Lung (tissue), 12 donors: ENCODE data around the gene DZIP3. TPM values are rescaled to one million over a fixed set of nuclear protein-coding genes. Genes with fewer than 3 reads are reported as not detected.

Source experiments
- ATAC-seq: fragments of 200-7000 bp; cut with Tn5 transposase; one replicate; pipeline ENCODE4 v1.9.1; 2020; ENCODE audit warnings: moderate number of reproducible peaks; ENCODE audit not compliant: insufficient read depth, low FRiP score
- DNase-seq, 3 donors: peaks; one replicate each; pipeline ENCODE4 v3.0.0-alpha.2; 2013 to 2017
- H3K27ac ChIP-seq, 2 donors: one replicate each; pipeline ENCODE4 v1.5.1; 2013; ENCODE audit warnings: mild to moderate bottlenecking in 2 of 2, moderate library complexity in 2 of 2, control low read depth in 1 of 2, inconsistent platforms in 1 of 2, low read depth in 1 of 2, low read length in 1 of 2
- H3K27me3 ChIP-seq, 3 donors: one replicate each; pipeline ENCODE4 v1.5.1; 2013; ENCODE audit warnings: low read length in 2 of 3; ENCODE audit not compliant: control insufficient read depth in 3 of 3, insufficient read depth in 3 of 3
- H3K36me3 ChIP-seq, 4 donors: one replicate each; pipeline ENCODE4 v1.5.1; 2013; ENCODE audit warnings: low read length in 4 of 4, mild to moderate bottlenecking in 1 of 4, moderate library complexity in 1 of 4; ENCODE audit not compliant: control insufficient read depth in 4 of 4, insufficient read depth in 4 of 4
- H3K4me1 ChIP-seq, 5 donors: one replicate each; pipeline ENCODE4 v1.5.1; 2013; ENCODE audit warnings: low read length in 5 of 5, mild to moderate bottlenecking in 2 of 5, moderate library complexity in 1 of 5; ENCODE audit not compliant: control insufficient read depth in 5 of 5, insufficient read depth in 5 of 5
- H3K4me3 ChIP-seq: one replicate; pipeline ENCODE4 v1.5.1; 2013; ENCODE audit warnings: mild to moderate bottlenecking, control low read depth, moderate library complexity
- H3K9ac ChIP-seq, 2 donors: one replicate each; pipeline ENCODE4 v1.5.1; 2013; ENCODE audit warnings: low read length in 2 of 2, control low read depth in 1 of 2; ENCODE audit not compliant: insufficient read depth in 1 of 2
- H3K9me3 ChIP-seq, 4 donors: one replicate each; pipeline ENCODE4 v1.5.1; 2013; ENCODE audit warnings: low read length in 3 of 4, mild to moderate bottlenecking in 1 of 4, moderate library complexity in 1 of 4; ENCODE audit not compliant: control insufficient read depth in 4 of 4, insufficient read depth in 3 of 4
- CTCF ChIP-seq: IDR thresholded peaks from 2 replicates; pipeline ENCODE4 v1.5.1; 2012; ENCODE audit warnings: mild to moderate bottlenecking; ENCODE audit errors: control extremely low read depth, extremely low read depth
- WGBS, 2 donors: extraction: QIAGEN DNeasy Blood & Tissue Kit; methylation state at CpG; one replicate each; pipeline ENCODE4 v1.1.7; 2013; 5-methylcytosine and 5-hydroxymethylcytosine counted together
- polyA plus RNA-seq, 2 donors: library from polyadenylated mRNA; stranded (reverse); fragments of 200-250 nt; gene quantifications; one replicate each; pipeline ENCODE4 v1.2.1, GENCODE V29; 2013
- total RNA-seq, 2 donors: library from RNA; depleted of rRNA in 1 of 2; stranded (reverse); fragments of >200 nt in 1 of 2; gene quantifications; one replicate each; pipeline ENCODE4 v1.2.1, GENCODE V29; 2014 to 2021
- donor health status: control.
- donor health status: control.
- donor health status: Bipolar disorder and iron deficiency.
- donor health status: healthy.
- donor health status: DM: yes; HTN: yes; CAD: no.

The DZIP3 gene
- total and polyA plus RNA-seq, 4 donors, result 3.8 to 44.1 (median 13.0) TPM

- Histone ChIP-seq H3K36me3 (peaks cover 0 to 8% (median 2%) of the 10 kb centered on the region in 4 donors), H3K4me1 (no peaks in the 10 kb centered on the region), H3K9me3 (peaks cover 0 to 3% (median 0%) of the 10 kb centered on the region in 4 donors), H3K9ac (no peak overlapping the region), H3K4me3 (no peak overlapping the region), H3K27me3 (no peaks in the 10 kb centered on the region), H3K27ac (no peak overlapping the region)
- no peak for TF ChIP-seq CTCF
- 96% methylated on average over 1 of the region's 1 CpG for WGBS, 2 donors
- no peak for ATAC-seq
- DNase-seq, result peak in 1 of 3 donors; percentile 0
These were observed 74.7 kb downstream of the DZIP3 start for GRCh38 chr3:108664266-108664665.

GRCh38 chr3:108667312-108667711 is 77.8 kb downstream of the DZIP3 start:
- 0% methylated on average over 1 of the region's 1 CpG for WGBS, 2 donors
- Histone ChIP-seq H3K4me1 (no peaks in the 10 kb centered on the region), H3K27me3 (no peaks in the 10 kb centered on the region), H3K36me3 (peaks cover 0 to 8% (median 3%) of the 10 kb centered on the region in 4 donors), H3K9ac (no peak overlapping the region), H3K27ac (no peak overlapping the region), H3K9me3 (peaks cover 0 to 3% (median 0%) of the 10 kb centered on the region in 4 donors), H3K4me3 (no peak overlapping the region)
- ATAC-seq, result no peak
- TF ChIP-seq CTCF, result no peak
- no peak for DNase-seq

GRCh38 chr3:108669208-108669607 is 79.7 kb downstream of the DZIP3 start:
- H3K27me3 ChIP-seq, result no peaks in the 10 kb centered on the region
- no peak overlapping the region for H3K27ac ChIP-seq
- H3K36me3 ChIP-seq, result peaks cover 0 to 4% (median 3%) of the 10 kb centered on the region in 4 donors
- DNase-seq, result no peak
- peaks cover 0 to 3% (median 0%) of the 10 kb centered on the region in 4 donors for H3K9me3 ChIP-seq
- no peaks in the 10 kb centered on the region for H3K4me1 ChIP-seq
- H3K9ac ChIP-seq, result no peak overlapping the region
- no peak for ATAC-seq
- no peak for TF ChIP-seq CTCF
- H3K4me3 ChIP-seq, result no peak overlapping the region

- H3K27ac ChIP-seq, result no peak overlapping the region
- peaks cover 0 to 4% (median 2%) of the 10 kb centered on the region in 4 donors for H3K36me3 ChIP-seq
- TF ChIP-seq CTCF, result no peak
- no peaks in the 10 kb centered on the region for H3K27me3 ChIP-seq
- H3K9ac ChIP-seq, result no peak overlapping the region
- no peaks in the 10 kb centered on the region for H3K4me1 ChIP-seq
- no peak for ATAC-seq
- peak in 1 of 3 donors; percentile 14 for DNase-seq
- no peaks in the 10 kb centered on the region for H3K9me3 ChIP-seq
- H3K4me3 ChIP-seq, result no peak overlapping the region
These were observed 83.2 kb downstream of the DZIP3 start for GRCh38 chr3:108672701-108673100.
